Lower leg skin (tissue), 3 donors: ENCODE results near the gene SH3RF3.

Experiments
- CTCF ChIP-seq, 3 donors: fragments of 450-650 bp; IDR thresholded peaks; one replicate each; pipeline ENCODE4 v1.5.1; 2016; ENCODE audit warnings: antibody characterized with exemption in 3 of 3, mild to moderate bottlenecking in 3 of 3, moderate library complexity in 2 of 3
- POLR2A ChIP-seq, 2 donors: fragments of 450-650 bp; IDR thresholded peaks; one replicate each; pipeline ENCODE4 v1.6.1; 2016 to 2017; ENCODE audit warnings: antibody characterized with exemption in 2 of 2, mild to moderate bottlenecking in 1 of 2, moderate library complexity in 1 of 2

GRCh38 chr2:109287838-109288237 is 158.8 kb downstream of the SH3RF3 start:
- no peak for TF ChIP-seq CTCF (IDR thresholded peaks at IDR 0.05)
- no peak for TF ChIP-seq POLR2A (IDR thresholded peaks at IDR 0.05)
